ENCODE measurements around the gene AASDHPPT.

AASDHPPT gene

DNA sequence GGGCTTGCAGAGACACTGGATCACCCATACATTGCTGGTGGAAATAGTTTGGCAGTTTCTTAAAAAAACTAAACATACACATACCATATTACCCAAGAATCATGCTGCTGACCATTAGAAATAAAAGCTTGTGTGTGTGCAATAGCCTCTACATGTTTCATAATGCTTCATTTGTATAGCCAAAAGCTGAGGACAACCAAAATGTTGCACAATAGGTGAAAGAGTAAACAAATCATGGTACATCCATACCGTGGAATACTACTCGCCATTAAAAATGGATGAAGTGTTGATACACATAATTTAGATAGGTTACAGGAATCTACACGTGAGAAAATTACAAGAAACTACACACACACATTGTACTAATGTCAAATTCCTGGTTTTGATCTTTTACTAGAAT lies 6.9 kb upstream of the AASDHPPT start:
- Mint-ChIP-seq H3K27me3 (no peaks in the 10 kb centered on the region), H3K27ac (no peak overlapping the region), H3K9me3 (ENCODE audit: low read depth) (no peaks in the 10 kb centered on the region), H3K4me3 (no peak overlapping the region), H3K4me1 (ENCODE audit: low read depth) (peaks cover 18% of the 10 kb centered on the region), H3K36me3 (peaks cover 19% of the 10 kb centered on the region)

DNA sequence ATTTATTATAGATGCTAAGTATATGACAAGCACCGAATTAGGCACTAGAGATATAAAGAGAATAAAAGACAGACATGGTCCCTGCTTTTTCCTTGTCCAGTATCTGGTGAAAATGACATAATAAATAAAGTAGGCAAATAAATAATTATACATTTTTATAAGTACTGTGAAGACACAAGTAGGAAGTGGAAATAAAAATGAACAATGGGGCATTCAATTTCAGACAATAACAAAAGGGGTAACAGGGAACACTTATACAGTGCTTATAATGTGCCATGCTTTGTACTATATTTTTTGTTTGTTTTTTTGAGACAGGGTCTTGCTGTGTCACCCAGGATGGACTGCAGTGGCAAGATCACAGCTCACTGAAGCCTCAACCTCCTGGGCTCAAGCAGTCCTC lies 4.7 kb upstream of the AASDHPPT start:
- Mint-ChIP-seq H3K27me3 (no peaks in the 10 kb centered on the region), H3K4me3 (no peak overlapping the region), H3K27ac (no peak overlapping the region), H3K9me3 (ENCODE audit: low read depth) (no peaks in the 10 kb centered on the region), H3K4me1 (ENCODE audit: low read depth) (peaks cover 28% of the 10 kb centered on the region), H3K36me3 (peaks cover 15% of the 10 kb centered on the region)

DNA sequence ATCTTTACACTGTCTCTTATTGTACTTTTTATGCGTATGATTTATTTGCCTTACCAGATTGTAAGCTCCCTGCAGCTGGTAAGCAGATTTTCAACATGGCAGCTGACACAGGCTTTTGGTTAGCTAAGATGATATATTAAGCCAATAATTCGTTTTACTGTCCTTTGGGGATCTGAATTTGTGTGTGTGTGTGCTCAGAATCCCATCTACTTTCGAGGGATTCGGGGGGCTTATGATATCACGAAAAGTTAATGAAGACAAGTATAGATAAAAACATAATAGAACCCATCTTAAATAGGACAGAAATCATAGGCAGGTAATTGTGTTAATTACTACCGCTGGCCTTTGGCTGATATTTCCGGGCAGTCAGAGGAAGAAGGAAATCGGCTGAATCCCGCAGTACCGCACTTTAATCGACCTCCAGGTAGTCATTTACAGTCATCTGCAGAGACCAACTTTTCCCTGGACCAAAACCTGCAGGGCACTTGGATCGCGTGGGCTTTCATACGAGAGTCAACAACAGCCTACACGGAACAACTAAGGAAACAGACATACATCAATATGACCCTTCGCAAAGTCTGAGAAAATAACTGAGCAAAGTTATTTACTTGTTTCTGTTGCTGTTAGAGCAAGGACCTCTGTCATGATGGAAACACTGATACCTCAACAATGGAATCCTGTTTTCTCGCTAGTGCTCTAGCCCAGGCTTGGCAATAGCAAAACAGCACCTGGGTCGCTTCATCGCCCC lies 1.1 kb upstream of the AASDHPPT start:
- Mint-ChIP-seq H3K27me3 (no peaks in the 10 kb centered on the region), H3K27ac (peak overlapping the region; percentile 88), H3K36me3 (peaks cover 10% of the 10 kb centered on the region), H3K4me3 (peak overlapping the region; percentile 88), H3K4me1 (ENCODE audit: low read depth) (peaks cover 46% of the 10 kb centered on the region), H3K9me3 (ENCODE audit: low read depth) (no peaks in the 10 kb centered on the region)

DNA sequence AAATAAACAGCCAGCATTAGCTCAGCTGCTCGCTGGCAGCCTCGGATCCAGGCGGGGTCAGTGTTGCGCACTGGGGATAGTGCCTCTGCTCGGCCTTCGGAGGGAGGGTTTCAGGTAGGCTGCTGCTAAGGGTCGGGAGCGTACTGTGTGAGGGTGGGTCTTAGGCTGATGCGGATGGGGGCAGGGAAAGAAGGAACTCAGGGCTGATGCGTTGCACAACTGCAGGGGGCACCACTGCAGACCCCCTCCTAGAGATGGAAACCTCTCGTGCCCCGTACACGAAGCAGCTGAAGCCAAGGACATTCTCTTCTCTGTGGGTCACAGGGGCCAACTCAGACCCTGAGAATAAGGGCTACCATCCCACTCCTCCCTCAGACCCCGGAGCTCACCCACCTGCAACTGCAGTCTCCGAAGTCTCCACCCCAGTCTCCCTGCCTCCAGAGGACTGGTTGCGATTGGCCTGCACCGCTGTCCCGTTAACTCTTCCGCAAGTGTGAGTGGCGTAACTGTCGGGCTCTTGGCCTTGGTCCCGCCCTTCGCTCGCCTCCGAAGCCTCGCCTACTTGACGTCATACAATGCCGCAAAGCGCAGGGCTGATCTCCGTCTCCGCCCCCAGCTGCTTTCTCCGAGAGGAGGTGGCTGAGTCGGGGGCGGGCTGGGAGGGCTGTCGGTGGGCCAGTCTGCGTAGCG lies 398 bp upstream of the AASDHPPT start, which contains the start of gene KBTBD3:
Gene KBTBD3, minus strand, starts transcription at position 429 of the 690 bp plus-strand sequence. CDS start 18,250 bp downstream, outside the sequence.
- Mint-ChIP-seq H3K27ac (peak within 1 kb of the TSS; percentile 97), H3K27me3 (no peaks in the 10 kb centered on the region), H3K4me1 (ENCODE audit: low read depth) (peaks cover 52% of the 10 kb centered on the region), H3K9me3 (ENCODE audit: low read depth) (no peaks in the 10 kb centered on the region), H3K36me3 (peaks cover 9% of the 10 kb centered on the region), H3K4me3 (peak within 1 kb of the TSS; percentile 88)

DNA sequence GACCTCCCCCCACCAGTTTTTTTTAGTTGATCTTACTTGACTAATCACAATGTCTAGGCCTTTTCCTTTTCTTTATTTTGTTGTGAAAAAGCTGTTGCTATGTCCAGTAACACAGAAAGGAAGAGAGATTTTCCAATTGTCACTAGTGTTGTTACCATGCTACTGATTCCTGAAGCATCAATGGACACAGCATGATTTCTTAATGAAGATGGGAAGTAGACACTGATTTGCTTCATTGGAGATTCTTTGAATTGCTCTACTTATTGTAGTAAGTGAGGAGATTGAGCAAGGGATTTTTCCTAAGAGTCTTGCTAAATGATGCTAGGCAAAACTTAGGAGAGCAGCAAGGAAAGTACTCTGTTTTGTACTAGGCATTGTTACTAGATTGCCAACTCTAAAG lies 4.6 kb downstream of the AASDHPPT start:
- no peaks in the 10 kb centered on the region for H3K9me3 Mint-ChIP-seq (ENCODE audit: low read depth)
- H3K4me1 Mint-ChIP-seq (ENCODE audit: low read depth): peaks cover 72% of the 10 kb centered on the region
- H3K27me3 Mint-ChIP-seq: no peaks in the 10 kb centered on the region
- peak overlapping the region; percentile 22 for H3K4me3 Mint-ChIP-seq
- H3K36me3 Mint-ChIP-seq: peaks cover 6% of the 10 kb centered on the region
- no peak overlapping the region for H3K27ac Mint-ChIP-seq

DNA sequence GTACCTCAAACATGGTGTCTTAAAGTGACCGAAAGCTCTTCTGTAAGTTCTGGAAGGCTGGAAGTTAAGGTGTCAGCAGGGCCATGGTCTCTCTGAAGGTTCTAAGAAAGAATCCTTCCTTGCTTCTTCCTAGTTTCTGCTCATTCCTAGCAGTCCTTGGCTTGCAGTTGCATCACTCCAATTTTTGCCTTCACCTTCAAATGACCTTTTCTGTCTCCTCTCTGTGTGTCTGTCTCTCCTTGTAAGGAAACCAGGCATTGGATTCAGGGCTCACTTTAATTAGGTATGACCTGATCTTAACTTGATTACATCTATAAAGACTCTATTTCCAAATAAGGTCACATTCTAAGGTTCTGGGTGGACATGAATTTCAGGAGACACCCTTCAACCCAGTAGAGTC lies 8.7 kb downstream of the AASDHPPT start:
- H3K4me1 Mint-ChIP-seq (ENCODE audit: low read depth): peaks cover 69% of the 10 kb centered on the region
- no peaks in the 10 kb centered on the region for H3K9me3 Mint-ChIP-seq (ENCODE audit: low read depth)
- H3K4me3 Mint-ChIP-seq: no peak overlapping the region
- peaks cover 3% of the 10 kb centered on the region for H3K36me3 Mint-ChIP-seq
- peak overlapping the region; percentile 36 for H3K27ac Mint-ChIP-seq
- H3K27me3 Mint-ChIP-seq: no peaks in the 10 kb centered on the region

DNA sequence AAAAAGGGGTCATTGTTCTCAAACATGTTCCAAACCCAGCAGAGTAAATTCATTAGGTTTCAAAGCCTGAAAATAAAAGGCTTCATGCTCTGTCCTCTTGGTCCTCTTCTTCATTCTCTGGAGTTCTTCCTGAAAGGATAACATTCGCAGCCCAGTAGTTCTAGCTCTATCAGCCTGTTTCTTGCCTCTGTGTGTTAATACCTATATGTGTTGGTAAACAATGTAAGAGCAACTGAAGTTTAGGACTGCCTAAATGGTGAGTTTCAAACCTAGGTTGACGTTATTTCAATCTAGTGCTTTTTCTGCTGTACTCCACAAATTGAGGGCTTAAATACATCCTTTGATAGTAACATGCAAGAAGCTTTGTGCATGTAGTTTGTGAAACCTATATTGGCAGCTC lies 9.4 kb downstream of the AASDHPPT start:
- Mint-ChIP-seq H3K9me3 (ENCODE audit: low read depth) (no peaks in the 10 kb centered on the region), H3K4me1 (ENCODE audit: low read depth) (peaks cover 70% of the 10 kb centered on the region), H3K27me3 (no peaks in the 10 kb centered on the region), H3K36me3 (peaks cover 3% of the 10 kb centered on the region), H3K4me3 (no peak overlapping the region), H3K27ac (no peak overlapping the region)

DNA sequence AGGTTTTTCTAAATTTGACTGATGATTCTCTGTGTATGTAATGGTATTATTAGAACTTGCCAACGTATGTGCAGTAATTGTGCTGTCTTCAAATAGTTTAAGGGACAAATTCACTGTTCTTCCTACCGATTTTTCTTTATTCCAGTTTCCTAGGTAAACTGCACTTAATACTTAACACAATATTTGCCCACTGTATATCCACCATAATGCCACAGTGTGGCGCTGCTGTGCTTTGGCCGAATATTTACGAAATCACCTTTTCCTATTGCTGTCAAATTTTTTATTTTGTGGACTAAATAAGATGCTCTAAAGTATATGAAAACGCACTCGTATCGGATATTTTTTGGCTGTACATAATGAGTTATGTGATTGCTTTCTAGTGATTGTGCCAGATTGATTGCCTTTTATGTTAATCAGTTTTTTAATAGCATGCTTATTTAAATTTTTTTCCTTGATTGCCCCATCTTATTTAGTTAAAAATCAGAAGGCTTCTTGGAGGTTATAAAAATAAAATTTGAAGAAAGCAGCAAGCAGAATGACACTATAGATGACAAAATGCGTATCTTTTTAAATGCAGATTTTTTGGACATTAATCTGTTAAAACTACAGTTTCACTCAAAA lies 10.5 kb downstream of the AASDHPPT start:
- H3K27ac Mint-ChIP-seq: no peak overlapping the region
- H3K4me3 Mint-ChIP-seq: no peak overlapping the region
- H3K9me3 Mint-ChIP-seq (ENCODE audit: low read depth): no peaks in the 10 kb centered on the region
- peaks cover 2% of the 10 kb centered on the region for H3K36me3 Mint-ChIP-seq
- no peaks in the 10 kb centered on the region for H3K27me3 Mint-ChIP-seq
- H3K4me1 Mint-ChIP-seq (ENCODE audit: low read depth): peaks cover 68% of the 10 kb centered on the region

DNA sequence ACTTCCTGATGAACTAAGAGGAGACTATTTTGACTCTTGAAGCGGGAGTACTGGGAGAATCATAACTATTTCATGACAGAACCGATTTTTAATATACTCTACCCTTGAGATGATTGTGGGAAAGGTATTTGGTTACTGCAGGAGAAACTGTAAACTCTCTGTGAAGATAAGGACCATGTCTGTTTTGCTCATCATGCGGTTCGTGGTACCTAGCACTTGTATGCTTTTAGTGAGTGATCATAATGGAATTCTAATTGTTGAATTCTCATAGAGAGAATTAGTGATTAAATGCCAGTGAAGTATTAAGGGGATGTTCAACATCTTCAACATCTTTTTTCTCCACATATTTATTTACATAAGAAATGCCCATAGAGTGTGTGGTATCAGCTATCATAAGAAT lies 11.4 kb downstream of the AASDHPPT start:
- no peak overlapping the region for H3K4me3 Mint-ChIP-seq
- no peaks in the 10 kb centered on the region for H3K27me3 Mint-ChIP-seq

DNA sequence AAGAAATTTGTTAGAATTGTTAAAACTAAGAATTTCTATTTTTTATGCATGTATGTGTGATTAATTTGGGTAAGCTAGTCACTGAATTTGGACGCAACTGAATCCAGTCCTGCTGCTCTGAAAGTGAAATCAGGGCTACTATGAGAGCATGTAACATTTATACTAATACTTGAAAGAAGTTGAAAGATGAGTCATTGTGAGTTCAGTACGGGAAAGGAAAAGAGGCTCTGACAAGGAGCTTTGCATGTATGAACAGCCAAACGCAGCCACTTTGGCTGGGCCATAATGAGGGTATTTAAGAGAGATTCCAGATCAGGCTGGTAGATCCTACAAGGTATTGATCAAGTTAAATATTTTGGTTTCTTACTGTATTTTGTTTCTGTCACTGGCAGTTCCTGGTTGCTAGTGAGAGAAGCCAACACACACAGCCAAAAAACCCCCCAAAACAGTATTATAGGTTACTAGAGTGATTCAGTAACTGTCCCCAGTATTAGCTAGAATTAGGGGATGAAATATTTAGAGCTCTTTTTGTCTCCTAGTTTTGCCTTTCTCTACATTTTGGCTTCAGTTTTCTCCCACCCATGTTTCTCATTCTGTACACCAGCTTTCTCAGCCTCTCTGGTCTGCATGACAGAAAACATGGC lies 14.1 kb downstream of the AASDHPPT start:
- H3K4me1 Mint-ChIP-seq (ENCODE audit: low read depth): peaks cover 43% of the 10 kb centered on the region
- peaks cover 10% of the 10 kb centered on the region for H3K36me3 Mint-ChIP-seq
- no peaks in the 10 kb centered on the region for H3K9me3 Mint-ChIP-seq (ENCODE audit: low read depth)
- no peak overlapping the region for H3K4me3 Mint-ChIP-seq
- H3K27me3 Mint-ChIP-seq: no peaks in the 10 kb centered on the region
- H3K27ac Mint-ChIP-seq: peak overlapping the region; percentile 74

More for the DNA sequence above, 11.4 kb downstream of the AASDHPPT start:
- Mint-ChIP-seq H3K36me3 (peaks cover 2% of the 10 kb centered on the region), H3K9me3 (ENCODE audit: low read depth) (no peaks in the 10 kb centered on the region), H3K4me1 (ENCODE audit: low read depth) (peaks cover 62% of the 10 kb centered on the region), H3K27ac (peak overlapping the region; percentile 37)

DNA sequence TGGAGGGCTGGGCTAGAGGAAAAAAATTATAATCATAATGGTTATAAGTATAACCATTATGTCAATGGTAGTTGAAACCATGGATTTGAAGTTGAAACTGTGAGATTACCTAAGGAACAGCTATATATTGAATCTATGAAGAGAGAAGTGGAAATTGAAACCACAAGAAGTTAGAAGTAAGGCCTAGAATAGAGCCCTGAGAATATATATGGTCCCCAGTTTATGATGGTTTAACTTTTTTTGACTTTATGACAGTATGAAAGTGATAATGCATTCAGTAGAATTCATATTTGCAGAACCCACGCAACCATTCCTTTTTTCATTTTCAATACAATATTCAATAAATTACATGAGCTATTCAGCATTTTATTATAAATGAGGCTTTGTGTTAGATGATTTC lies 15.0 kb downstream of the AASDHPPT start:
- peak overlapping the region; percentile 61 for H3K27ac Mint-ChIP-seq
- no peaks in the 10 kb centered on the region for H3K9me3 Mint-ChIP-seq (ENCODE audit: low read depth)
- peaks cover 10% of the 10 kb centered on the region for H3K36me3 Mint-ChIP-seq
- no peaks in the 10 kb centered on the region for H3K27me3 Mint-ChIP-seq
- peaks cover 37% of the 10 kb centered on the region for H3K4me1 Mint-ChIP-seq (ENCODE audit: low read depth)
- H3K4me3 Mint-ChIP-seq: no peak overlapping the region

DNA sequence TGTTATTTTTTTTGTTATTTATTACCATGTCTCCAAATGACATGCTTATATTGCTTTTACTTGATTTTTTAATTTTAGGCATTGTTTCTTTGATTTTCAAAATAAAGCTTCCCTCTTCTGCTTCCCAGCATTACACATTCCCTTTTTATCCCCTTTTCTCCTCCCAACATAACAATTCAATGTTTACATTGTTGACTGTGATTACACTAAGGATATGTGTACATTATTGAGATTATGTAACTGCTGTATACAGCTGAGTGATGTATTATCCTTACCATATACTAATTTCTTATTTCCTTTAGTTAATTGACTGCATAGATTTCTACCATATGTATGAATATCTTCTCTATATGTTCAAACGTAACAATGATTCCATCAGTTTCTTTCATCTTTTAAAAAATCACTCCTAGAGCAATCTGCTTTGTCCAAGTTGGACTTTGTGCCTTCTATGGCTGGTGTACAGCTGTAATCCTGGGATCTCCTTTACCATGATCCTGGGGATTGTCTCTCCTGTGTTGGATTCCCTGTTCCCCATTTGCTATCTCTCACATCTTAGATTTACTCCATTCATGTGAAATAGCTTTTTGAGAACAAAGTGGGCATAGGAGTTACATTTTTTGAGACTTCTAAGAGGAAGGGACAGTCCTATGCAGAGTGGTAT lies 21.6 kb downstream of the AASDHPPT start:
- peaks cover 14% of the 10 kb centered on the region for H3K36me3 Mint-ChIP-seq
- H3K27ac Mint-ChIP-seq: no peak overlapping the region
- H3K4me3 Mint-ChIP-seq: no peak overlapping the region
- H3K4me1 Mint-ChIP-seq (ENCODE audit: low read depth): no peaks in the 10 kb centered on the region
- no peaks in the 10 kb centered on the region for H3K27me3 Mint-ChIP-seq
- no peaks in the 10 kb centered on the region for H3K9me3 Mint-ChIP-seq (ENCODE audit: low read depth)

DNA sequence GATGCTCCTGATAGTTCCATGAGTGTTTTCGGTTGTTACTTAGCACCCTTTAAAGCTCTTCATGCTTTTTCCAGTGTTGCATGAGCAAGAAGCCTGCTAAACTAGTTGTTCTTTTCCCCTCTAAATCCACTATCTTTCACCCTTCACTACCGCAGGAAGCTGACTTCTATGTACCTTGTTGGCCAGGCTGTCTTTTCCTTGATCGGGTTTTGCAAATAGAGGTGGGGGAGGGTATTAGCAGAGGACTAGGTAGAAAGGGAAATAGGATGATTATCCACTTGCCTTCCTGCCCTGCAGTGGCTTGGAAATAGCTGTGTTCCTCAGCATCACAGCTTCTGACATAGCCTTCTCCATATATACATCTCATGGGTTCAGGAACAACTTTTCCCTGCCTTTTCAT lies 23.9 kb downstream of the AASDHPPT start:
- H3K9me3 Mint-ChIP-seq (ENCODE audit: low read depth): no peaks in the 10 kb centered on the region
- H3K27ac Mint-ChIP-seq: no peak overlapping the region
- H3K36me3 Mint-ChIP-seq: peaks cover 6% of the 10 kb centered on the region

DNA sequence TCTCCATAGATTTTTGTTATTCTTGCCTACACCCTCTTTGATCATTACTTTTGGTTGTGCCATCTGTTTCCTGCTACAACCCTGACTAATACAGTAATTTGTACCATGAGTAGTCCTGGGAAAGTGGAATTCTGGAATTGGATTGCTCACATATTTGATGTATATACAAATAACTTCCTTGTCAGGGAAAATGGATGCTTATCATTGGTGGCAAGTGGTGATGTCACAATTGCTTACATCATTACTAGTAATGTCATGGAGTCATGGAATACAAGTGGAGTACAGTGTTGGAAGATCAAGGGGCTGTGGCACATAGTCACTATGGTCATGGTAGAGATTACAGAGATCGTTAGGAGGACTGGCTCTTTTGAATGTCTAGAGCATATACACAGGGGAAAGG lies 24.4 kb downstream of the AASDHPPT start:
- no peak overlapping the region for H3K27ac Mint-ChIP-seq
- H3K4me3 Mint-ChIP-seq: no peak overlapping the region
- H3K4me1 Mint-ChIP-seq (ENCODE audit: low read depth): no peaks in the 10 kb centered on the region
- H3K9me3 Mint-ChIP-seq (ENCODE audit: low read depth): no peaks in the 10 kb centered on the region
- H3K27me3 Mint-ChIP-seq: no peaks in the 10 kb centered on the region
- peaks cover 6% of the 10 kb centered on the region for H3K36me3 Mint-ChIP-seq

More for the DNA sequence above, 23.9 kb downstream of the AASDHPPT start:
- H3K4me1 Mint-ChIP-seq (ENCODE audit: low read depth): no peaks in the 10 kb centered on the region
- no peak overlapping the region for H3K4me3 Mint-ChIP-seq
- H3K27me3 Mint-ChIP-seq: no peaks in the 10 kb centered on the region

Data from activated naive CD8-positive, alpha-beta T cell (primary cell).